Liver (tissue), 3 donors: ENCODE results near the gene PTTG1IP.

Experiments used
- CTCF ChIP-seq: fragments of 150-350 bp; IDR thresholded peaks from 2 replicates; pipeline ENCODE4 v1.5.1; 2017; ENCODE audit warnings: improper control_type of control experiment, low read depth, low read length; ENCODE audit not compliant: missing input control
- GABPA ChIP-seq, 2 donors: IDR thresholded peaks in 1 of 2; conservative IDR thresholded peaks in 1 of 2; 2 replicates each; pipeline ENCODE4 v1.6.1; 2016; ENCODE audit warnings: antibody characterized with exemption in 2 of 2, mild to moderate bottlenecking in 1 of 2, moderate library complexity in 1 of 2
- HNF4G ChIP-seq: IDR thresholded peaks from 2 replicates; pipeline ENCODE4 v1.6.1; 2016; ENCODE audit warnings: antibody characterized with exemption
- REST ChIP-seq: IDR thresholded peaks from 2 replicates; pipeline ENCODE4 v1.6.1; 2016; ENCODE audit warnings: antibody characterized with exemption, mild to moderate bottlenecking
- RXRA ChIP-seq, 2 donors: IDR thresholded peaks; 2 replicates each; pipeline ENCODE4 v1.6.1; 2017 to 2018; ENCODE audit warnings: antibody characterized with exemption in 2 of 2, mild to moderate bottlenecking in 1 of 2
- SP1 ChIP-seq: IDR thresholded peaks from 2 replicates; pipeline ENCODE4 v1.6.1; 2018; ENCODE audit warnings: antibody characterized with exemption, mild to moderate bottlenecking
- TAF1 ChIP-seq: conservative IDR thresholded peaks from 2 replicates; pipeline ENCODE4 v1.6.1; 2016; ENCODE audit warnings: antibody characterized with exemption, mild to moderate bottlenecking
- YY1 ChIP-seq: IDR thresholded peaks from 2 replicates; pipeline ENCODE4 v1.6.1; 2016; ENCODE audit warnings: antibody characterized with exemption, mild to moderate bottlenecking
- donor health status: healthy.
- donor health status: healthy.

GRCh38 chr21:44828362-44829056 lies 45.0 kb downstream of the PTTG1IP start:
- TF ChIP-seq CTCF = no peak
- TF ChIP-seq HNF4G = no peak
- no peak for TF ChIP-seq SP1
- no peak for TF ChIP-seq REST
- no peak for TF ChIP-seq GABPA (IDR thresholded peaks at IDR 0.05 in 1 of 2, conservative IDR thresholded peaks at IDR 0.05 in 1 of 2)
- no peak for TF ChIP-seq RXRA (IDR thresholded peaks at IDR 0.05)
- no peak for TF ChIP-seq YY1
- no peak for TF ChIP-seq TAF1
